ENCODE results near the gene AGBL3. TPM values are rescaled to one million over a fixed set of nuclear protein-coding genes. Genes with fewer than 3 reads are reported as not detected.
"Not testable (repeated sequence)": the region's sequence is repeated elsewhere in the genome, so short reads cannot be mapped to it uniquely, and the experiment has no call there.

AGBL3 gene
- polyA plus RNA-seq, 3 donors, result 0.03 to 0.20 (median 0.12) TPM

- WGBS (ENCODE audit: insufficient coverage), result no CpG with 5 or more reads among the region's 2 CpGs
Measured at GRCh38 chr7:135035252-135035651, 48.9 kb downstream of the AGBL3 start.

GRCh38 chr7:135067017-135067416, 80.7 kb downstream of the AGBL3 start:
- H3K9ac ChIP-seq (ENCODE audit: insufficient read depth, low read length, poor library complexity, severe bottlenecking); H3K79me2 ChIP-seq (ENCODE audit: insufficient read depth, low read length); H3K4me2 ChIP-seq (replicated peaks; ENCODE audit: extremely low read depth, low read length, poor library complexity, severe bottlenecking); H3K27me3 Mint-ChIP-seq (ENCODE audit: low read depth in 3 of 3); DNase-seq; H2AFZ ChIP-seq (ENCODE audit: insufficient read depth, low read depth, low read length, poor library complexity, severe bottlenecking); H3K27ac ChIP-seq (ENCODE audit: low read depth in 1 of 2, low read length in 2 of 2); H3K4me3 ChIP-seq (replicated peaks in 1 of 3; ENCODE audit: low read depth in 2 of 3, low read length in 3 of 3); H3K36me3 Mint-ChIP-seq; H3K27ac Mint-ChIP-seq; H3K4me1 Mint-ChIP-seq; H4K20me1 ChIP-seq (ENCODE audit: insufficient read depth, low read length); intact Hi-C loops (cut with micrococcal nuclease); H3K4me1 ChIP-seq (ENCODE audit: control insufficient read depth in 1 of 2, insufficient read depth in 2 of 2, low read length in 2 of 2); H3K4me3 Mint-ChIP-seq; H3K36me3 ChIP-seq (replicated peaks in 1 of 2; ENCODE audit: control insufficient read depth in 1 of 2, insufficient read depth in 2 of 2, low read length in 2 of 2); H3K27me3 ChIP-seq (ENCODE audit: control insufficient read depth in 2 of 2, insufficient read depth in 2 of 2, low read length in 2 of 2): not testable (repeated sequence)
- peaks cover 13 to 31% (median 25%) of the 10 kb centered on the region in 7 donors for H3K9me3 Mint-ChIP-seq
- WGBS (ENCODE audit: insufficient coverage), result 97% methylated on average over 12 of the region's 12 CpGs
- peaks cover 14 to 15% of the 10 kb centered on the region in 2 donors for H3K9me3 ChIP-seq (replicated peaks in 1 of 2; ENCODE audit: control insufficient read depth in 1 of 2, insufficient read depth in 1 of 2, low read length in 2 of 2)

More at GRCh38 chr7:135035252-135035651, 48.9 kb downstream of the AGBL3 start:
- Histone ChIP-seq H3K4me2 (replicated peaks; ENCODE audit: extremely low read depth, low read length, poor library complexity, severe bottlenecking) (no peak overlapping the region), H4K20me1 (ENCODE audit: insufficient read depth, low read length) (no peaks in the 10 kb centered on the region), H3K27ac (ENCODE audit: low read depth in 1 of 2, low read length in 2 of 2) (no peak overlapping the region), H3K9me3 (replicated peaks in 1 of 2; ENCODE audit: control insufficient read depth in 1 of 2, insufficient read depth in 1 of 2, low read length in 2 of 2) (no peaks in the 10 kb centered on the region), H3K79me2 (ENCODE audit: insufficient read depth, low read length) (no peaks in the 10 kb centered on the region), H3K4me1 (ENCODE audit: control insufficient read depth in 1 of 2, insufficient read depth in 2 of 2, low read length in 2 of 2) (no peaks in the 10 kb centered on the region), H3K4me3 (replicated peaks in 1 of 3; ENCODE audit: low read depth in 2 of 3, low read length in 3 of 3) (no peak overlapping the region), H3K27me3 (ENCODE audit: control insufficient read depth in 2 of 2, insufficient read depth in 2 of 2, low read length in 2 of 2) (no peaks in the 10 kb centered on the region), H3K9ac (ENCODE audit: insufficient read depth, low read length, poor library complexity, severe bottlenecking) (no peak overlapping the region), H2AFZ (ENCODE audit: insufficient read depth, low read depth, low read length, poor library complexity, severe bottlenecking) (no peak overlapping the region), H3K36me3 (replicated peaks in 1 of 2; ENCODE audit: control insufficient read depth in 1 of 2, insufficient read depth in 2 of 2, low read length in 2 of 2) (no peaks in the 10 kb centered on the region)
- intact Hi-C loops (cut with micrococcal nuclease), result no loop called here
- no peak for TF ChIP-seq CTCF (IDR thresholded peaks at IDR 0.05)
- Mint-ChIP-seq H3K9me3 (peaks cover 0 to 7% (median 3%) of the 10 kb centered on the region in 7 donors), H3K36me3 (no peaks in the 10 kb centered on the region), H3K4me3 (no peak overlapping the region), H3K27me3 (ENCODE audit: low read depth in 3 of 3) (peaks cover 0 to 5% (median 0%) of the 10 kb centered on the region in 3 donors), H3K4me1 (no peaks in the 10 kb centered on the region), H3K27ac (no peak overlapping the region)
- no peak for DNase-seq
